ENCODE data around the gene SLC6A19. TPM values are rescaled to one million over a fixed set of nuclear protein-coding genes. Genes with fewer than 3 reads are reported as not detected.

The SLC6A19 gene
- total RNA-seq, 1 experiment from 2014 or later = not detected

- BruUV-seq (replicated peaks) = no TSS peak
- H3F3A ChIP-seq (ENCODE audit: low read length, unreplicated experiment) = no peaks in the 10 kb centered on the region
- H3K9me3 ChIP-seq (ENCODE audit: low read length) = no peaks in the 10 kb centered on the region
- H3K4me1 ChIP-seq (ENCODE audit: insufficient read depth, low read length) = no peaks in the 10 kb centered on the region
- ATAC-seq = no peak
- H3K9ac ChIP-seq (ENCODE audit: low read length) = no peak overlapping the region
- no peak overlapping the region for H2AFZ ChIP-seq (ENCODE audit: low read length)
- CTCF ChIA-PET = no interaction called here
- no peaks in the 10 kb centered on the region for H3K9me2 ChIP-seq (replicated peaks; ENCODE audit: low read length)
- no peak overlapping the region for H3K27ac ChIP-seq (ENCODE audit: low read length)
- no peak for DNase-seq
- no peaks in the 10 kb centered on the region for H3K36me3 ChIP-seq (ENCODE audit: low read depth, low read length)
- POLR2A ChIA-PET (ENCODE audit: unreplicated experiment) = no interaction called here
- peaks cover 15% of the 10 kb centered on the region for H3K27me3 ChIP-seq (ENCODE audit: low read length)
- intact Hi-C loops (cut with micrococcal nuclease) = no loop called here
- H3K4me2 ChIP-seq (ENCODE audit: low read length) = no peak overlapping the region
- no peak for TF ChIP-seq CTCF (conservative IDR thresholded peaks at IDR 0.05; ENCODE audit: low read depth, low read length)
- TF ChIP-seq EZH2phosphoT487 (IDR thresholded peaks at IDR 0.05; ENCODE audit: borderline replicate concordance, low read length) = no peak
- no peak for TF ChIP-seq EZH2 (IDR thresholded peaks at IDR 0.05; ENCODE audit: low read length, unreplicated experiment)
- no peaks in the 10 kb centered on the region for H4K20me1 ChIP-seq (ENCODE audit: low read length)
- no peaks in the 10 kb centered on the region for H3K79me2 ChIP-seq (ENCODE audit: low read length)
- no peak overlapping the region for H3K4me3 ChIP-seq (ENCODE audit: low read length)
Measured at GRCh38 chr5:1182633-1183423, 18.6 kb upstream of the SLC6A19 start.

- Histone ChIP-seq H3K79me2 (ENCODE audit: low read length) (no peaks in the 10 kb centered on the region), H2AFZ (ENCODE audit: low read length) (no peak overlapping the region), H3K4me1 (ENCODE audit: insufficient read depth, low read length) (no peaks in the 10 kb centered on the region), H3F3A (ENCODE audit: low read length, unreplicated experiment) (no peaks in the 10 kb centered on the region), H3K27me3 (ENCODE audit: low read length) (peaks cover 22% of the 10 kb centered on the region), H3K9ac (ENCODE audit: low read length) (no peak overlapping the region), H3K4me3 (ENCODE audit: low read length) (no peak overlapping the region), H3K9me2 (replicated peaks; ENCODE audit: low read length) (no peaks in the 10 kb centered on the region), H4K20me1 (ENCODE audit: low read length) (no peaks in the 10 kb centered on the region), H3K9me3 (ENCODE audit: low read length) (no peaks in the 10 kb centered on the region), H3K27ac (ENCODE audit: low read length) (no peak overlapping the region), H3K4me2 (ENCODE audit: low read length) (no peak overlapping the region), H3K36me3 (ENCODE audit: low read depth, low read length) (no peaks in the 10 kb centered on the region)
- TF ChIP-seq EZH2 (IDR thresholded peaks at IDR 0.05; ENCODE audit: low read length, unreplicated experiment) (no peak), EZH2phosphoT487 (IDR thresholded peaks at IDR 0.05; ENCODE audit: borderline replicate concordance, low read length) (no peak), CTCF (conservative IDR thresholded peaks at IDR 0.05; ENCODE audit: low read depth, low read length) (no peak)
- ATAC-seq = no peak; the same call in 1 of the 2 replicates
- intact Hi-C loops (cut with micrococcal nuclease) = no loop called here
- no peak for DNase-seq
- CTCF ChIA-PET = interaction anchor here (0.6 kb wide), 1 partner anchor 249 kb away, joined by 8 read pairs; no protein-coding TSS in a partner anchor
- POLR2A ChIA-PET (ENCODE audit: unreplicated experiment) = no interaction called here
- BruUV-seq (replicated peaks) = no TSS peak
Measured at GRCh38 chr5:1183424-1184162, 17.8 kb upstream of the SLC6A19 start.

- TF ChIP-seq EZH2phosphoT487 (IDR thresholded peaks at IDR 0.05; ENCODE audit: borderline replicate concordance, low read length) (no peak), CTCF (conservative IDR thresholded peaks at IDR 0.05; ENCODE audit: low read depth, low read length) (no peak), EZH2 (IDR thresholded peaks at IDR 0.05; ENCODE audit: low read length, unreplicated experiment) (no peak)
- Histone ChIP-seq H4K20me1 (ENCODE audit: low read length) (no peaks in the 10 kb centered on the region), H3K4me2 (ENCODE audit: low read length) (no peak overlapping the region), H2AFZ (ENCODE audit: low read length) (no peak overlapping the region), H3K27ac (ENCODE audit: low read length) (no peak overlapping the region), H3K4me1 (ENCODE audit: insufficient read depth, low read length) (no peaks in the 10 kb centered on the region), H3K9me2 (replicated peaks; ENCODE audit: low read length) (no peaks in the 10 kb centered on the region), H3K79me2 (ENCODE audit: low read length) (no peaks in the 10 kb centered on the region), H3K9me3 (ENCODE audit: low read length) (no peaks in the 10 kb centered on the region), H3K27me3 (ENCODE audit: low read length) (peaks cover 25% of the 10 kb centered on the region), H3K9ac (ENCODE audit: low read length) (no peak overlapping the region), H3K4me3 (ENCODE audit: low read length) (no peak overlapping the region), H3F3A (ENCODE audit: low read length, unreplicated experiment) (no peaks in the 10 kb centered on the region), H3K36me3 (ENCODE audit: low read depth, low read length) (no peaks in the 10 kb centered on the region)
- no peak for ATAC-seq
- no peak for DNase-seq
- POLR2A ChIA-PET (ENCODE audit: unreplicated experiment) = interaction anchor here (0.6 kb wide), 1 partner anchor 113 kb away, joined by 6 read pairs; no protein-coding TSS in a partner anchor
- CTCF ChIA-PET = interaction anchor here (0.6 kb wide), 1 partner anchor 249 kb away, joined by 8 read pairs; no protein-coding TSS in a partner anchor
- intact Hi-C loops (cut with micrococcal nuclease) = no loop called here
- BruUV-seq (replicated peaks) = no TSS peak
Measured at GRCh38 chr5:1184163-1184470, 17.3 kb upstream of the SLC6A19 start.
